ENCODE results near the gene ADGRG1. TPM values are rescaled to one million over a fixed set of nuclear protein-coding genes. Genes with fewer than 3 reads are reported as not detected.

The ADGRG1 gene
- total RNA-seq, 1 experiment from 2014 or later = 131 TPM

Other genes starting within 250 kb of the ADGRG1 start
- not detected in 2 replicates for gene CCL17, start 223.9 kb upstream of the ADGRG1 start, total RNA-seq (2021)
- 51.4 and 56.4 TPM in 2 replicates for gene CIAPIN1, start 181.2 kb upstream of the ADGRG1 start, total RNA-seq (2021)
- gene COQ9, start 181.2 kb upstream of the ADGRG1 start, total RNA-seq (2021) = 53.5 and 58.3 TPM in 2 replicates
- 47.3 and 47.8 TPM in 2 replicates for gene POLR2C, start 166.0 kb upstream of the ADGRG1 start, total RNA-seq (2021)
- 27.4 and 38.7 TPM in 2 replicates for gene DOK4, start 142.1 kb upstream of the ADGRG1 start, total RNA-seq (2021)
- 8.1 and 11.8 TPM in 2 replicates for gene CCDC102A, start 92.1 kb upstream of the ADGRG1 start, total RNA-seq (2021)
- not detected in 2 replicates for gene ADGRG5, start 86.0 kb upstream of the ADGRG1 start, total RNA-seq (2021)
- 0.25 TPM in 1 of 2 replicates, not detected in the other for gene ADGRG3, start 39.7 kb downstream of the ADGRG1 start, total RNA-seq (2021)
- 0.85 and 1.7 TPM in 2 replicates for gene DRC7, start 66.2 kb downstream of the ADGRG1 start, total RNA-seq (2021)
- 25.9 and 27.7 TPM in 2 replicates for gene KATNB1, start 107.1 kb downstream of the ADGRG1 start, total RNA-seq (2021)
- gene KIFC3, start 173.9 kb downstream of the ADGRG1 start, total RNA-seq (2021) = 52.5 and 65.5 TPM in 2 replicates